OCI-LY7 (cell line): ENCODE data around the gene LTK.

Experiments
- EZH2phosphoT487 ChIP-seq: fragments of 200-600 bp; sonication (generic); IDR thresholded peaks from 2 replicates; pipeline ENCODE4 v1.6.1; 2018; ENCODE audit warnings: low read depth, borderline replicate concordance, mild to moderate bottlenecking, mixed run types, antibody characterized with exemption, low read length, moderate library complexity, mixed read lengths
- TF ChIP-seq, protein P1 (sequence below): fragments of 200-600 bp; sonication (generic); conservative IDR thresholded peaks from 2 replicates; pipeline ENCODE4 v1.5.1; 2014; ENCODE audit warnings: mild to moderate bottlenecking, antibody characterized with exemption, low read length, moderate library complexity, mixed read lengths

DNA sequence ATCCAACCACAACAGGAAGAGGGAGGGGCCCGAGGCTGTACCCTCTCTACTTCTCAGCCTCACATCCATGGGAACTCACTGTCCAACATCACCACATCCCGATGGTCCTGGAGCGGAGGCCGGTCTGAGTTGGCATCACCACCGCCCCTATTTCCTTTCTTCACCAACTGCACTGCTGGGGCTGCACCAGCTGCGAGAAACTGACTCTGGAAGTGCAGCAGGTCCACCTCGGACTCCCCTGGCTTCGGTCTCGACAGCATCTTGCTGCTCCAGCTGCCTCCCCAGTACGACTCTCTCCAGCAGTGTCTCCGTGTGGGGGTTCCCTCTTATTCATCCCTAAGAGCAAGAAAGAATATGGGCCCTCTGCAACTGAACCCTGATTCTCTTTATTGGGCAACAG is 23.2 kb upstream of the LTK start:
- TF ChIP-seq, protein P1, sequence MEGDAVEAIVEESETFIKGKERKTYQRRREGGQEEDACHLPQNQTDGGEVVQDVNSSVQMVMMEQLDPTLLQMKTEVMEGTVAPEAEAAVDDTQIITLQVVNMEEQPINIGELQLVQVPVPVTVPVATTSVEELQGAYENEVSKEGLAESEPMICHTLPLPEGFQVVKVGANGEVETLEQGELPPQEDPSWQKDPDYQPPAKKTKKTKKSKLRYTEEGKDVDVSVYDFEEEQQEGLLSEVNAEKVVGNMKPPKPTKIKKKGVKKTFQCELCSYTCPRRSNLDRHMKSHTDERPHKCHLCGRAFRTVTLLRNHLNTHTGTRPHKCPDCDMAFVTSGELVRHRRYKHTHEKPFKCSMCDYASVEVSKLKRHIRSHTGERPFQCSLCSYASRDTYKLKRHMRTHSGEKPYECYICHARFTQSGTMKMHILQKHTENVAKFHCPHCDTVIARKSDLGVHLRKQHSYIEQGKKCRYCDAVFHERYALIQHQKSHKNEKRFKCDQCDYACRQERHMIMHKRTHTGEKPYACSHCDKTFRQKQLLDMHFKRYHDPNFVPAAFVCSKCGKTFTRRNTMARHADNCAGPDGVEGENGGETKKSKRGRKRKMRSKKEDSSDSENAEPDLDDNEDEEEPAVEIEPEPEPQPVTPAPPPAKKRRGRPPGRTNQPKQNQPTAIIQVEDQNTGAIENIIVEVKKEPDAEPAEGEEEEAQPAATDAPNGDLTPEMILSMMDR: no peak
- TF ChIP-seq EZH2phosphoT487: no peak
